ENCODE results near the gene ADAMTS19. TPM values are rescaled to one million over a fixed set of nuclear protein-coding genes. Genes with fewer than 3 reads are reported as not detected.
A peak's percentile ranks its signal among the peaks of the same experiment; 100 is the strongest.

Gene ADAMTS19, protein sequence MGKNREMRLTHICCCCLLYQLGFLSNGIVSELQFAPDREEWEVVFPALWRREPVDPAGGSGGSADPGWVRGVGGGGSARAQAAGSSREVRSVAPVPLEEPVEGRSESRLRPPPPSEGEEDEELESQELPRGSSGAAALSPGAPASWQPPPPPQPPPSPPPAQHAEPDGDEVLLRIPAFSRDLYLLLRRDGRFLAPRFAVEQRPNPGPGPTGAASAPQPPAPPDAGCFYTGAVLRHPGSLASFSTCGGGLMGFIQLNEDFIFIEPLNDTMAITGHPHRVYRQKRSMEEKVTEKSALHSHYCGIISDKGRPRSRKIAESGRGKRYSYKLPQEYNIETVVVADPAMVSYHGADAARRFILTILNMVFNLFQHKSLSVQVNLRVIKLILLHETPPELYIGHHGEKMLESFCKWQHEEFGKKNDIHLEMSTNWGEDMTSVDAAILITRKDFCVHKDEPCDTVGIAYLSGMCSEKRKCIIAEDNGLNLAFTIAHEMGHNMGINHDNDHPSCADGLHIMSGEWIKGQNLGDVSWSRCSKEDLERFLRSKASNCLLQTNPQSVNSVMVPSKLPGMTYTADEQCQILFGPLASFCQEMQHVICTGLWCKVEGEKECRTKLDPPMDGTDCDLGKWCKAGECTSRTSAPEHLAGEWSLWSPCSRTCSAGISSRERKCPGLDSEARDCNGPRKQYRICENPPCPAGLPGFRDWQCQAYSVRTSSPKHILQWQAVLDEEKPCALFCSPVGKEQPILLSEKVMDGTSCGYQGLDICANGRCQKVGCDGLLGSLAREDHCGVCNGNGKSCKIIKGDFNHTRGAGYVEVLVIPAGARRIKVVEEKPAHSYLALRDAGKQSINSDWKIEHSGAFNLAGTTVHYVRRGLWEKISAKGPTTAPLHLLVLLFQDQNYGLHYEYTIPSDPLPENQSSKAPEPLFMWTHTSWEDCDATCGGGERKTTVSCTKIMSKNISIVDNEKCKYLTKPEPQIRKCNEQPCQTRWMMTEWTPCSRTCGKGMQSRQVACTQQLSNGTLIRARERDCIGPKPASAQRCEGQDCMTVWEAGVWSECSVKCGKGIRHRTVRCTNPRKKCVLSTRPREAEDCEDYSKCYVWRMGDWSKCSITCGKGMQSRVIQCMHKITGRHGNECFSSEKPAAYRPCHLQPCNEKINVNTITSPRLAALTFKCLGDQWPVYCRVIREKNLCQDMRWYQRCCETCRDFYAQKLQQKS
- total RNA-seq (2016; rRNA removed; fragmentation: Illumina TruSeq; extraction: Trizol) = not detected in 2 replicates
- total RNA-seq (2016; cell fraction: cytosol; rRNA removed; fragmentation: Illumina TruSeq; extraction: Trizol; ENCODE audit: low read depth) = not detected in 2 replicates
- not detected in 2 replicates for total RNA-seq (2016; cell fraction: insoluble cytoplasmic fraction; rRNA removed; fragmentation: Illumina TruSeq; extraction: Trizol)
- total RNA-seq (2016; cell fraction: membrane; rRNA removed; fragmentation: Illumina TruSeq; extraction: Trizol) = not detected in 2 replicates
- not detected in 2 replicates for total RNA-seq (2016; cell fraction: nucleus; rRNA removed; fragmentation: Illumina TruSeq; extraction: Trizol)
- polyA plus RNA-seq (2011; rRNA removed) = not detected in 2 replicates
- not detected in 2 replicates for polyA plus RNA-seq (2011; cell fraction: cytosol; rRNA removed)
- not detected in 2 replicates for polyA plus RNA-seq (2011; cell fraction: nucleus; rRNA removed)
- polyA plus RNA-seq (2012) = not detected in 2 replicates
- not detected in 2 replicates for polyA plus RNA-seq (2016; cell fraction: cytosol; fragmentation: Illumina TruSeq; extraction: Trizol; ENCODE audit: low read depth)
- not detected in 2 replicates for polyA plus RNA-seq (2016; cell fraction: insoluble cytoplasmic fraction; fragmentation: Illumina TruSeq; extraction: Trizol; ENCODE audit: low read depth)
- not detected in 2 replicates for polyA plus RNA-seq (2016; cell fraction: membrane; fragmentation: Illumina TruSeq; extraction: Trizol; ENCODE audit: low read depth)
- polyA plus RNA-seq (2016; cell fraction: nucleus; fragmentation: Illumina TruSeq; extraction: Trizol; ENCODE audit: insufficient read depth, low read depth) = not detected in 2 replicates
- not detected in 2 replicates for polyA minus RNA-seq (2011; rRNA and poly(A)+ RNA removed; ENCODE audit: low replicate concordance)
- polyA minus RNA-seq (2011; cell fraction: cytosol; rRNA and poly(A)+ RNA removed) = not detected in 2 replicates
- not detected in 2 replicates for polyA minus RNA-seq (2011; cell fraction: nucleus; rRNA and poly(A)+ RNA removed)
- Bru-seq, nascent RNA = percentile 7 among the genes with signal in this experiment
- BruChase-seq, experiment 1, labeled RNA remaining after a 6-hour chase = percentile 9 among the genes with signal in this experiment
- percentile 6 among the genes with signal in this experiment for BruChase-seq, experiment 2, labeled RNA remaining after a 2-hour chase
- long read RNA-seq, experiment 1 = 0 reads
- long read RNA-seq, experiment 2 = 0 reads

DNA sequence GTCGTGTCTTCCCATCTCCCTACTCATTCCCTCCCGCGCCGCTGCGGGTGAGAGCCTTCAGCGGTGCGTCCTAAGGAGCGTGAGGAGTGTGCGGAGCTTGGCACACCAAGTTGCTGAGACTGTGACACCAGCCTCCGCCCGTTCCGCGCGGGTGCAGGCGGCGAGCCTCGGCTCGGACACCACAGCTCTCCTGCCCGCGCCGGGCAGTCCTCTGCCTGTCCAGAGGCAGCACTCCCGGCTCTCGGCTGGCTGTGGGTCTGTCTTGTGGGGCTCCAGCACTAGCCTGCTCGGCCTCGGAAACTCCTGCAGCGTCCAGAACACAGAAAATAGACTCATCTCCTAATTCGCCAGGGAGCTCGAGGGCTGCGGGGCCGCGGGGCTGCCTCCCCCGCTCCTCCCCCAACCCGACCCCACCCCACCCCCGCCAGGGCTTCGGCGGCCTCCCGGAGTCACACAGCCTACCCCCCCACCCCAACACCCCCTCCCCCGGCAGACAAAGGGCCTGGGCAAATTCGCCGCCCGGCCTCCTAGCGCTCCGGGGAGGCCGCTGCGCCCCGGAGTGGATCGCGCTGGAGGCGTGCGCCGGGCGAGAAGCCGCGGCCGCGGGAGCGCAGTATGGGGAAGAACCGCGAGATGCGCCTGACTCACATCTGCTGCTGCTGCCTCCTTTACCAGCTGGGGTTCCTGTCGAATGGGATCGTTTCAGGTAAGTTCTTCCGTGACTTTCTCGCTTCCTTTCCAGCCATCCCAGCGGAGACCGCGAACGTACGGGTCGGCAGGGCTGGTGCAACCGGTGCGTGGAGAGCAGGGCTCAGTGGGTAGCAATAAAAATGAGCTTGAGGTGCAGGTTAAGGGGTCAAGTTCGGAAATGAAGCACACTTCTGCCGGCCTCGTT, at the start of gene ADAMTS19:
TSS of gene ADAMTS19 (plus strand) at position 522 of the 895 bp plus-strand sequence. CDS start at position 616, 94 bp downstream.
- no peak for DNase-seq (ENCODE audit: low spot score)
- peak; percentile 79 for ATAC-seq
- Histone ChIP-seq H3K27me3 (ENCODE audit: control insufficient read depth in 1 of 2, insufficient read depth in 2 of 2, low read length in 2 of 2) (peaks cover 0 to 21% of the 10 kb centered on the region in 2 experiments; a peak in 4 of 5 replicates), H4K20me1 (ENCODE audit: insufficient read depth, low read length) (no peaks in the 10 kb centered on the region), H3K79me2 (ENCODE audit: insufficient read depth, low read length) (no peaks in the 10 kb centered on the region), H3K9ac (ENCODE audit: insufficient read depth, low read depth, low read length) (no peak within 1 kb of the TSS), H2AFZ (ENCODE audit: low read length) (no peak within 1 kb of the TSS), H3K4me1 (ENCODE audit: insufficient read depth, low read length) (peaks cover 6% of the 10 kb centered on the region; the same call in 1 of the 2 replicates), H3K4me3 (replicated peaks in 1 of 3; ENCODE audit: insufficient read depth in 1 of 3, low read depth in 2 of 3, low read length in 3 of 3) (peak within 1 kb of the TSS in 1 of 3 experiments; percentile 16; a peak in 3 of 6 replicates), H3K9me3 (ENCODE audit: low read length) (no peaks in the 10 kb centered on the region), H3K36me3 (replicated peaks in 1 of 2; ENCODE audit: control insufficient read depth in 1 of 2, insufficient read depth in 2 of 2, low read length in 2 of 2) (no peaks in the 10 kb centered on the region), H3K4me2 (ENCODE audit: low read depth, low read length) (peak within 1 kb of the TSS; percentile 36), H3K27ac (ENCODE audit: extremely low read length, insufficient read depth, low read length) (no peak within 1 kb of the TSS)
- no TSS peak for BruUV-seq (replicated peaks)
- WGBS (ENCODE audit: low lambda C conversion rate) = 51% methylated on average over 29 of the region's 75 CpGs
- FAIRE-seq = no peak
- CTCF ChIA-PET (ENCODE audit: low intra/inter-chr PET ratio, low total read pairs) = no interaction called here
- intact Hi-C loops (cut with micrococcal nuclease; ENCODE audit: unreplicated experiment) (loop anchor here (5.0 kb wide), 1 partner anchor 307 kb away; no protein-coding TSS in a partner anchor), in situ Hi-C loops (cut with HindIII; ENCODE audit: extremely low pct_ligation_motif_present, low pct_unique_long_range_greater_than_20kb) (no loop called here)
- TF ChIP-seq HNRNPLL (IDR thresholded peaks at IDR 0.05; ENCODE audit: low read depth, low read length, poor library complexity, severe bottlenecking) = peak; percentile 52
- TF ChIP-seq HMGA1 (CRISPR knock-in tag; conservative IDR thresholded peaks at IDR 0.05) = no peak
- TF ChIP-seq ZNF800 (CRISPR knock-in tag; IDR thresholded peaks at IDR 0.05) = peak; percentile 14; the same call in 1 of the 2 replicates
- TF ChIP-seq, protein P1, sequence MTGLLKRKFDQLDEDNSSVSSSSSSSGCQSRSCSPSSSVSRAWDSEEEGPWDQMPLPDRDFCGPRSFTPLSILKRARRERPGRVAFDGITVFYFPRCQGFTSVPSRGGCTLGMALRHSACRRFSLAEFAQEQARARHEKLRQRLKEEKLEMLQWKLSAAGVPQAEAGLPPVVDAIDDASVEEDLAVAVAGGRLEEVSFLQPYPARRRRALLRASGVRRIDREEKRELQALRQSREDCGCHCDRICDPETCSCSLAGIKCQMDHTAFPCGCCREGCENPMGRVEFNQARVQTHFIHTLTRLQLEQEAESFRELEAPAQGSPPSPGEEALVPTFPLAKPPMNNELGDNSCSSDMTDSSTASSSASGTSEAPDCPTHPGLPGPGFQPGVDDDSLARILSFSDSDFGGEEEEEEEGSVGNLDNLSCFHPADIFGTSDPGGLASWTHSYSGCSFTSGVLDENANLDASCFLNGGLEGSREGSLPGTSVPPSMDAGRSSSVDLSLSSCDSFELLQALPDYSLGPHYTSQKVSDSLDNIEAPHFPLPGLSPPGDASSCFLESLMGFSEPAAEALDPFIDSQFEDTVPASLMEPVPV (CRISPR knock-in tag; IDR thresholded peaks at IDR 0.05) = no peak
- POLR2A ChIA-PET = no interaction called here

Measured in HepG2 (cell line).